GM12878 (cell line): ENCODE data around the gene TACC2. TPM values are rescaled to one million over a fixed set of nuclear protein-coding genes. Genes with fewer than 3 reads are reported as not detected.
A peak's percentile ranks its signal among the peaks of the same experiment; 100 is the strongest.

Source experiments
- ATAC-seq: fragments of 200-7000 bp; cut with Tn5 transposase; 3 replicates; pipeline ENCODE4 v1.9.1; 2020; ENCODE audit warnings: mild to moderate bottlenecking, moderate library complexity
- BruUV-seq: library from RNA; stranded (reverse); fragments of 400-500 nt; replicated peaks from 2 replicates; lab custom pipeline; 2021; lab: Mats Ljungman, UMichigan
- CTCF ChIA-PET: fragments of 300-600 bp; sonication (Branson Sonifier 250); formaldehyde crosslinking; extraction: SDS; loops from one replicate; lab custom pipeline; 2021; ENCODE audit warnings: inconsistent platforms; lab: Yijun Ruan, JAX
- POLR2A ChIA-PET: fragments of 350-600 bp; formaldehyde crosslinking; extraction: SDS; loops from one replicate; lab custom pipeline; 2021; ENCODE audit warnings: inconsistent platforms; lab: Charles Lee
- RAD21 ChIA-PET: fragments of 300-600 bp; sonication (Branson Sonifier 250); formaldehyde crosslinking; loops from one replicate; lab custom pipeline; 2023; ENCODE audit warnings: antibody characterized with exemption; ENCODE audit not compliant: unreplicated experiment; lab: Charles Lee
- SMC1A ChIA-PET: fragments of 300-600 bp; sonication (Branson Sonifier 250); formaldehyde crosslinking; loops from one replicate; lab custom pipeline; 2023; ENCODE audit not compliant: unreplicated experiment, uncharacterized antibody; lab: Charles Lee
- DNase-seq: peaks from one replicate; pipeline ENCODE4 v3.0.0-alpha.2; 2011; ENCODE audit warnings: low read depth, low spot score
- FAIRE-seq: peaks from 3 replicates; lab custom pipeline; 2011; peaks lifted over from hg19 to GRCh38; lab: Jason Lieb, UNC
- H2AFZ ChIP-seq: 2 replicates; pipeline ENCODE4 v1.6.0; 2011; ENCODE audit warnings: low read depth, low read length, control low read depth; ENCODE audit not compliant: control insufficient read depth
- H3K27ac ChIP-seq: 2 replicates; pipeline ENCODE4 v1.5.1; 2011; ENCODE audit warnings: control low read depth; ENCODE audit not compliant: control insufficient read depth, insufficient read depth
- H3K27me3 ChIP-seq, 2 experiments: replicated peaks in 1 of 2; 2 replicates each; pipeline versions ENCODE4 v1.6.0 to v1.6.1; 2011; ENCODE audit warnings: low read length in 1 of 2; ENCODE audit not compliant: control insufficient read depth in 2 of 2, insufficient read depth in 2 of 2
- H3K36me3 ChIP-seq, 2 experiments: 2 replicates each; pipeline ENCODE4 v1.5.1; 2011; ENCODE audit warnings: low read length in 1 of 2; ENCODE audit not compliant: control insufficient read depth in 2 of 2, insufficient read depth in 2 of 2
- H3K4me1 ChIP-seq: 2 replicates; pipeline ENCODE4 v1.6.1; 2011; ENCODE audit warnings: mild to moderate bottlenecking, low read length, moderate library complexity, mixed read lengths; ENCODE audit not compliant: control insufficient read depth, insufficient read depth
- H3K4me2 ChIP-seq: 2 replicates; pipeline ENCODE4 v1.6.0; 2011; ENCODE audit warnings: control low read depth; ENCODE audit not compliant: control insufficient read depth, insufficient read depth
- H3K4me3 ChIP-seq: fragments of 200-600 bp; sonication (generic); 2 replicates; pipeline ENCODE4 v1.5.1; 2016
- H3K79me2 ChIP-seq: 2 replicates; pipeline ENCODE4 v1.6.0; 2011; ENCODE audit warnings: low read length; ENCODE audit not compliant: control insufficient read depth, insufficient read depth
- H3K9ac ChIP-seq: 2 replicates; pipeline ENCODE4 v1.8.0; 2011; ENCODE audit warnings: low read length, control low read depth, mixed read lengths; ENCODE audit not compliant: control insufficient read depth, insufficient read depth
- H3K9me3 ChIP-seq: replicated peaks from 3 replicates; pipeline ENCODE4 v1.5.1; 2011; ENCODE audit warnings: mild to moderate bottlenecking, low read length; ENCODE audit not compliant: control insufficient read depth, insufficient read depth
- H4K20me1 ChIP-seq: 2 replicates; pipeline ENCODE4 v1.6.0; 2011; ENCODE audit not compliant: control insufficient read depth, insufficient read depth
- CBFB ChIP-seq: IDR thresholded peaks from 2 replicates; pipeline ENCODE4 v1.6.1; 2016; ENCODE audit warnings: antibody characterized with exemption, low read depth
- FOXM1 ChIP-seq: IDR thresholded peaks from 2 replicates; pipeline ENCODE4 v1.6.1; 2012; ENCODE audit warnings: low read depth, mild to moderate bottlenecking, inconsistent platforms, low read length, moderate library complexity
- MYB ChIP-seq: fragments of 150-350 bp; IDR thresholded peaks from 2 replicates; pipeline ENCODE4 v1.6.1; 2014; ENCODE audit warnings: mild to moderate bottlenecking, low read depth, low read length, borderline replicate concordance
- SUZ12 ChIP-seq: fragments of 200-600 bp; sonication (generic); IDR thresholded peaks from one replicate; pipeline ENCODE4 v1.6.1; 2018; ENCODE audit warnings: antibody characterized with exemption, mild to moderate bottlenecking; ENCODE audit not compliant: unreplicated experiment
- WGBS: methylation state at CpG from one replicate; pipeline ENCODE4 v1.1.6; 2016; ENCODE audit warnings: low lambda C conversion rate; ENCODE audit not compliant: insufficient replicate concordance, insufficient coverage; ENCODE audit errors: missing lambda C conversion rate; 5-methylcytosine and 5-hydroxymethylcytosine counted together
- in situ Hi-C: fragments of 300-500 bp; cut with MboI; formaldehyde crosslinking; loops from 9 replicates; pipeline ENCODE4 v1.14.3; 2018; ENCODE audit warnings: mixed read lengths
- intact Hi-C: fragments of 100-400 bp; cut with micrococcal nuclease; formaldehyde crosslinking; loops from one replicate; pipeline ENCODE4 v1.14.2; 2022; ENCODE audit not compliant: unreplicated experiment
- polyA plus RNA-seq, 11 experiments: library from polyadenylated mRNA; depleted of rRNA in 4 of 11; unstranded in 6 of 11; stranded (reverse) in 5 of 11; fragments of >200 nt; fragmentation: Nextera tagmentation in 4 of 11; fragmentation: Illumina TruSeq in 1 of 11; extraction: Ambion mirVana in 4 of 11; extraction: Trizol in 1 of 11; gene quantifications; 1 replicate in 1 of 11; 2 replicates in 10 of 11; pipeline versions ENCODE4 v1.2.1 to v1.2.3, GENCODE V29; 2011 to 2016; ENCODE audit warnings: inconsistent platforms in 2 of 11, missing spikeins in 2 of 11, low read depth in 1 of 11
- total RNA-seq, 4 experiments: library from RNA; depleted of rRNA in 3 of 4; stranded (reverse); fragments of >200 nt in 3 of 4; fragmentation: Illumina TruSeq in 1 of 4; extraction: Trizol in 1 of 4; gene quantifications; 2 replicates each; pipeline versions ENCODE4 v1.2.1 to v1.2.3, GENCODE V29; 2013 to 2021

The TACC2 gene
- total and polyA plus RNA-seq, 10 of the 15 experiments (the other 5 are each of a cell fraction or from before 2014, with no cell fraction given): 0.07 to 0.64 (median 0.13) TPM; not detected in 5

- WGBS: 37% methylated on average over 12 of the region's 12 CpGs
- Histone ChIP-seq H3K4me1 (no peaks in the 10 kb centered on the region; the same call in 1 of the 2 replicates), H3K79me2 (no peaks in the 10 kb centered on the region), H4K20me1 (no peaks in the 10 kb centered on the region), H3K36me3 (no peaks in the 10 kb centered on the region), H3K9me3 (no peaks in the 10 kb centered on the region; the same call in 2 of the 3 replicates), H3K27ac (no peak overlapping the region), H2AFZ (no peak overlapping the region), H3K27me3 (peaks cover 0 to 2% of the 10 kb centered on the region in 2 experiments; a peak in 2 of 4 replicates), H3K4me2 (no peak overlapping the region; the same call in 1 of the 2 replicates), H3K9ac (no peak overlapping the region), H3K4me3 (no peak overlapping the region)
- in situ Hi-C loops: no loop called here
- no TSS peak for BruUV-seq
- TF ChIP-seq MYB (no peak), CBFB (no peak)
- FAIRE-seq (peak; percentile 31), ATAC-seq (no peak), DNase-seq (no peak)
- ChIA-PET RAD21 (no interaction called here), SMC1A (no interaction called here), CTCF (no interaction called here), POLR2A (no interaction called here)
- intact Hi-C loops: no loop called here
Observed at GRCh38 chr10:122112021-122112616, 123.2 kb downstream of the TACC2 start.

- no peak for DNase-seq
- H3K79me2 ChIP-seq: no peaks in the 10 kb centered on the region
- no peak overlapping the region for H3K4me3 ChIP-seq
- TF ChIP-seq SUZ12 (peak; percentile 72), FOXM1 (no peak)
- 13% methylated on average over 52 of the region's 63 CpGs for WGBS
- no peaks in the 10 kb centered on the region for H3K36me3 ChIP-seq
- H3K27me3 ChIP-seq: peaks cover 0 to 2% of the 10 kb centered on the region in 2 experiments; a peak in 2 of 4 replicates
- H4K20me1 ChIP-seq: no peaks in the 10 kb centered on the region
- no peak for ATAC-seq
- no TSS peak for BruUV-seq
- RAD21 ChIA-PET: no interaction called here
- no peak overlapping the region for H3K27ac ChIP-seq
- POLR2A ChIA-PET: no interaction called here
- SMC1A ChIA-PET: no interaction called here
- CTCF ChIA-PET: no interaction called here
- no peak overlapping the region; the same call in 1 of the 2 replicates for H3K4me2 ChIP-seq
- H3K4me1 ChIP-seq: no peaks in the 10 kb centered on the region; the same call in 1 of the 2 replicates
- no peak overlapping the region for H2AFZ ChIP-seq
- H3K9ac ChIP-seq: no peak overlapping the region
- H3K9me3 ChIP-seq: no peaks in the 10 kb centered on the region; the same call in 2 of the 3 replicates
- no peak for FAIRE-seq
- in situ Hi-C loops: no loop called here
- intact Hi-C loops: no loop called here
Observed at GRCh38 chr10:122112625-122113160, 123.7 kb downstream of the TACC2 start.
